Effector memory CD4-positive, alpha-beta T cell (primary cell): ENCODE measurements around the gene HMCN1.

Experiments
- DNase-seq, 3 donors: peaks; one replicate each; pipeline ENCODE4 v3.0.0-alpha.2; 2020
- H3K27ac ChIP-seq: 2 replicates; pipeline ENCODE4 v1.7.0; 2013; ENCODE audit warnings: mild to moderate bottlenecking, low read length, moderate library complexity; ENCODE audit not compliant: insufficient read depth, poor library complexity, severe bottlenecking
- H3K27me3 ChIP-seq: replicated peaks from 2 replicates; pipeline ENCODE4 v1.7.0; 2013; ENCODE audit warnings: mild to moderate bottlenecking, low read length; ENCODE audit not compliant: insufficient read depth, control insufficient read depth, poor library complexity, severe bottlenecking
- H3K36me3 ChIP-seq: 2 replicates; pipeline ENCODE4 v1.7.0; 2013; ENCODE audit warnings: mild to moderate bottlenecking, low read length, moderate library complexity; ENCODE audit not compliant: control insufficient read depth, insufficient read depth
- H3K4me1 ChIP-seq: 2 replicates; pipeline ENCODE4 v1.7.0; 2013; ENCODE audit warnings: low read length, mild to moderate bottlenecking; ENCODE audit not compliant: control insufficient read depth, insufficient read depth, poor library complexity, severe bottlenecking
- H3K4me3 ChIP-seq: 2 replicates; pipeline ENCODE4 v1.7.0; 2013; ENCODE audit warnings: low read length, low read depth, mild to moderate bottlenecking; ENCODE audit not compliant: insufficient read depth, poor library complexity, severe bottlenecking
- H3K9me3 ChIP-seq: 2 replicates; pipeline ENCODE4 v1.7.0; 2013; ENCODE audit warnings: mild to moderate bottlenecking, low read length, moderate library complexity; ENCODE audit not compliant: control insufficient read depth

The HMCN1 gene

DNA sequence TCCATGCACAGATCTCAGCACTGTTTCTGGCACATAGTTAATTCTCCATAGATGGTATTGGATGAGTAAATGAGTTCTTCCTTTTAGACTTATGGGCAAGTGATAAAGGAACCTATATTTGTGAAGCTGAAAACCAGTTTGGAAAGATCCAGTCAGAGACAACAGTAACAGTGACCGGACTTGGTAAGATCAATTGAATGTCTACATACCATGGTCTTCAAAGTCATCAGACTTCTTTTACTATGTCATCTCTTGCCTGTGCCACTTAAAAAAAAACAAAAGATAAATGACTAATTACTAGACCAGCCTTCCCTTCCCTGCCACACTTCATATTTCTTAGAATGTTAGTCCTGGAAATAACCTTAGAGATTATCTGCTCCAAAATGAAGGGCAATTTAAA lies 246.7 kb downstream of the HMCN1 start:
- H3K36me3 ChIP-seq: no peaks in the 10 kb centered on the region
- no peak overlapping the region for H3K27ac ChIP-seq
- H3K4me3 ChIP-seq: no peak overlapping the region
- DNase-seq: no peak
- no peaks in the 10 kb centered on the region for H3K27me3 ChIP-seq
- H3K9me3 ChIP-seq: no peaks in the 10 kb centered on the region
- no peaks in the 10 kb centered on the region for H3K4me1 ChIP-seq

DNA sequence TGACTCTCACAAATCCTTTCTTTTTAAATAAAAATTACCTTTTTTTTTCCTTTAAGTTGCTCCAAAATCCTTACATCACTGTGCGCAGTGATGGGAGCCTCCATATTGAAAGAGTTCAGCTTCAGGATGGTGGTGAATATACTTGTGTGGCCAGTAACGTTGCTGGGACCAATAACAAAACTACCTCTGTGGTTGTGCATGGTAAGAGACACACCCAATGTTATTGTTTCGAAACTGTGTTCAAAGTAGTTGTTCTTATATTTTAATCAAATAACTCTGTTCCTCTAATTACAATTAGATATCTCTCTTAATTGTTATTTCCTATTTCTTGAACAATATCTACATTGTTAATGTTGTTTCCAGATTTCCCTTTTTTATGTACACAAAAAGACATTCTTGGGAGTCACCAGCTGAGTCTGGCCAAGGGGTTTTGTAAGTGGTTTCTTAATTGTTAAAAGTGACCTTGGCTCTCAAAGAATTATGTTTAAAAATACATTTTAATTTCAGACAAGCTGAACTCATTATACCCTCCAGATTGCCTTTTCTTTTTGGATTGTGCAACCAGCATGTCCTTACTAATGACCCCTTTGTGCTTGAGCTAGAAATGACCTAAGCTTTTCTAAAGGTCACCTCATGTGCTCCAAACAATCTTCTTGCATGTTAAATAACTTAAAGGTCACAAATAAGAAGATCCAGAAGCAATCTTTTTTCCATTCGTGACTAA lies 250.1 kb downstream of the HMCN1 start:
- Histone ChIP-seq H3K9me3 (no peaks in the 10 kb centered on the region), H3K27me3 (no peaks in the 10 kb centered on the region), H3K4me3 (no peak overlapping the region), H3K36me3 (no peaks in the 10 kb centered on the region), H3K4me1 (no peaks in the 10 kb centered on the region), H3K27ac (no peak overlapping the region)
- no peak for DNase-seq

DNA sequence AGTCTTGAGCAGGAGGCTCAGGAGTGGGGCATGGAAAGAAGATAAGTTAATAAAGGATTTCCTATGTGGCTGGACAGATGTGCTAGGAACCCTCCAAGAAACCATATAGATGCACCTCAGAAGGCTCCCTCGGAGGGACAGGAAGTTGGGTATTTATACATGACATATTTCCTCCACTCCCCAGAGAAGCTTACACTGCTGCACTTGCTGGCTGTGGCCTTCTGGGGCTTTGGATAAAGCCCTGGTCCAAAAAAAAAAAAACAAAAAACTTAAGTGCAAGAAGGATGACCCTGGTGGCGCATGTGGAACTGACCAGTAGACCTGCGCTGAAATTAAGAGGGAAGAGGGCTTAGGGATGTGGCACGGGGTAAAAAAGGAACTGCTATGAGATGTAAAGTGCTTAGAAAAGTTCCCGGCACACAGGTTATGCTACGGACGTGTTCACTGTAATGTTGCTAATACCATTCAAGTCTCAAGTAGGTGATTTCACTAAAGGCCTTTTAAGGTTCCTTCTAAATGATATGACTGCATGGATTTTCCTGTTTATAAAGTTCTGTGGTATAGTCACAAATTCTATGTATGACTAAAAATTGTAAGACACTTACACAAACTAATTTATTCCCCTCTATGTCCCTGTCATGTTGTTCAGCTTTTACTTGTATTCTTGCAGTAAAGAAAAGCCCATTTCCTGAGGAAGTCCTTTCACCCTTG lies 253.6 kb downstream of the HMCN1 start:
- Histone ChIP-seq H3K4me3 (no peak overlapping the region), H3K36me3 (no peaks in the 10 kb centered on the region), H3K4me1 (no peaks in the 10 kb centered on the region), H3K9me3 (no peaks in the 10 kb centered on the region), H3K27ac (no peak overlapping the region), H3K27me3 (no peaks in the 10 kb centered on the region)
- no peak for DNase-seq

DNA sequence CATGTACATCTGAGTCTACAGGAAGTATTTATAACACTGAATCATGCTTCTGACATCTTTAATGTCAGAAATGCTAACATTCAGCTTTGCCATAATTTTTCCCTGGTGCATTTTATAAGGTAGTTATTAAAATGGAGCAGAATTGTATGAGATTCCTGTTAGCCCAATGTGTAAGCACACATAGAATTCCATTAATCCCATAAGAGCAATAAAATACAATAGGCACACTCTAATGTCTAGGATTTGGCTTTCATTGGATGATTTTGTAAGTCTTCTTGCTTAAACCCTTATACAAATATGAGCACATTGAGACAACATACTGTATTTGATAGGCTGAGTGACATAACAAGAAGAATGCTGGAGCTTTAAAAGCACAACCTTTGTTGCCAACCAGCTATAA lies 256.4 kb downstream of the HMCN1 start:
- Histone ChIP-seq H3K27ac (no peak overlapping the region), H3K4me3 (no peak overlapping the region), H3K27me3 (no peaks in the 10 kb centered on the region), H3K36me3 (no peaks in the 10 kb centered on the region), H3K4me1 (no peaks in the 10 kb centered on the region), H3K9me3 (no peaks in the 10 kb centered on the region)
- no peak for DNase-seq

DNA sequence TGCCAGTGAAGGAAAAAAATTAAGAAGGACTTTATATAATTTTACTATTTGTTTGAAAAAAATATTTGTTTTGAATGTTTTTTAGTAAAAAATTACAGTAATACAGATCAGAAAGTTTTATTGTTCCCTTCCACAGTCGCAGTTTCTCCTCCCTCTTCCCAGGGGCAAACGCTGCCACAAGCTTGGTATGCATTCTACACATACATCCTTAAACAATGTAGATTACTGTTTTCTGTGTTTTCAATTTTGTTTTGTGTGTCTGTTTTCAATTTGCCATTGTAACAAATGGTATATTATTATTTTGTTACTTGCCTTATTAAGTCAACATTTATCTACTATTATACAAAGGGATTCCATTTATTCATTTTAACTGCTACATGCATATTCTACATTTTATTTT lies 257.1 kb downstream of the HMCN1 start:
- H3K4me1 ChIP-seq: no peaks in the 10 kb centered on the region
- no peaks in the 10 kb centered on the region for H3K9me3 ChIP-seq
- no peaks in the 10 kb centered on the region for H3K27me3 ChIP-seq
- no peak overlapping the region for H3K4me3 ChIP-seq
- H3K36me3 ChIP-seq: no peaks in the 10 kb centered on the region
- H3K27ac ChIP-seq: no peak overlapping the region
- no peak for DNase-seq

DNA sequence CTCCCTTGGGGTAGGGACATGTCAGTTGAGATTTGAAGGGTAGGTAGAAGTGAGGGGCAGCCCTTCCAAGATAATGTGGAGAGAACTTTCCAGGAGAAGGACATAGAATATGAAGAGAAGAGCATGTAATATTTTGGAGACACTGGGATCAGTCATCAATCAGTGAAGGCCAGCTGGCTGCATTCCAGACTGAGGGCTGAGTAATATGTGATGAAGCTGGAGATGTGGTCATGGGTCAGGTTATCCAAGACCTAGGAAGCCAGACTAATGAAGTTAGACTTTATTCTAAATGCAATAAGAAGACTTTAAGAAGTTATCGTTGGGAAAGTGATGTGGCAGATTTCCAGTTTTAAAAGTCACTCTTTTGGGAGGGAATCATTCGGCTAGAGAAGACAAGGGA lies 262.0 kb downstream of the HMCN1 start:
- Histone ChIP-seq H3K27ac (no peak overlapping the region), H3K4me3 (no peak overlapping the region), H3K27me3 (no peaks in the 10 kb centered on the region), H3K9me3 (no peaks in the 10 kb centered on the region), H3K4me1 (no peaks in the 10 kb centered on the region), H3K36me3 (no peaks in the 10 kb centered on the region)
- DNase-seq: no peak

DNA sequence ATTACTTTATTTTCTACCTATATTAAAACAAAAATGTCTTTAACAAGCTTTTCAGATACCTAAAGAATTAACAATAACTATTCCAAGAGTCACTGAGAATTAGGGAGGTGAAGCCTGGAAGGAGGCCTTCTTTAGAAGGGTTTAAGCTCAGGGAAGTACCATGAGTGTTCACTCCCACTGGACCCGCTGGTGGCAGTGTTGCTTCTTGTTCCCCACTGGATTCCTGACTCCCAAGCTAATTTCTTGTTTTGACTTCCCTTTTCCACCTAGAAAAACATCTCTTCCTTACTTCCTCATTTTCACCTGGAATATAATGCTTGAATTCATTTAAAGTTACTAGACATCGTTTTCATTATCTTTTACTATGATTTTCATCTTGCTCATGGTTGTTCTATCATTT lies 264.2 kb downstream of the HMCN1 start:
- H3K27ac ChIP-seq: no peak overlapping the region
- H3K9me3 ChIP-seq: no peaks in the 10 kb centered on the region
- H3K4me1 ChIP-seq: no peaks in the 10 kb centered on the region
- no peak overlapping the region for H3K4me3 ChIP-seq
- no peak for DNase-seq
- H3K27me3 ChIP-seq: no peaks in the 10 kb centered on the region
- no peaks in the 10 kb centered on the region for H3K36me3 ChIP-seq

DNA sequence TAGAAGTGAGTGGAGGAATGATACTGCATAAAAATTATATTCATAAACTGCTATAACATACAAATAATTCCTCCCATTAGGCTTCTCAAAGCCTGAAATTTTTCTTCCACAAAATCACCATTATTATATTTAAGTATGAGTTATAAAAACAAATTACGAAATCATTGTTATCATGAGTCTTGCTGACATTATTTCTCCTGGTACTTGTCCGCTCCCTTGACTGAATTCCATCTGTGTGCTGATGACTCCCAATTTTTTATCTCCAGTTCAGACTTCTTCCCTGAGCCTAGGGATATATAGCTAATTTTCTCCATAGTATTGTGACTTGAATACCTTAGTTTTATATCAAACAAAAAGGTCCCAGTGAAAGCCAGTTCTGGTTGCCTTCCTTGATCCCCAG lies 268.2 kb downstream of the HMCN1 start:
- H3K4me3 ChIP-seq: no peak overlapping the region
- H3K36me3 ChIP-seq: no peaks in the 10 kb centered on the region
- no peak for DNase-seq
- H3K9me3 ChIP-seq: no peaks in the 10 kb centered on the region
- H3K27ac ChIP-seq: no peak overlapping the region
- H3K4me1 ChIP-seq: no peaks in the 10 kb centered on the region
- H3K27me3 ChIP-seq: no peaks in the 10 kb centered on the region

DNA sequence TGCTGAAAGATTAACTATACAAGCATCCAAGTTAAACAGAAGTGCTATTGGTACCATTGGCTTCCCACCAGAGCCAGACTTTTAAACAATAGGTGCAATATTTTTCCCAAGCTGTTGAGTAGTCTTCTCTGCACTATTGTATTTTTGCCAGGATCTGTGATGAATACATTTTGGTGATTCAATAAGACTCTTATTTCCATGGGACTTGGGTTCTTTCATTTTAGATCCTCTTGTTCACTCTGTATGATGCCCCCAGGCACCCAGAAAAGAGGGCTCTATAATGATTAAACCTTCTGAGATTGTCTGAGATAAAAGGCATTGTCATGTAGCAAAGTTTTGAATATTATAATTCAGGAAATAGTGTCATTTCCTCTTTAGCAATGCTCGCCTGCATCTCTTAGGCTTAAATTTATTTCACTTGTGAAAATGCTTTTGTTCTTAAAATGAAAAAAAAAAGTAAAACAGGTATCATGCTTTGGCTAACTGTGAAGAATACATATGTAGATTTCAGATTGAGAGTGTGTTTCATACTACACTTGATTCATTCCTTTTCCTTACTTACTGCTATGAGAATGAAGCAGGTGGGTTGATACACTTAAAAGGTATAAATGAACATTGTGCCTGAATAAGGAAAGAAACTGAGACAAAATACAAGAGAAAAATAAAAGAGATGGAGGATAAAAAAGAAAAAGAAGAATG lies 275.0 kb downstream of the HMCN1 start:
- no peak overlapping the region for H3K4me3 ChIP-seq
- no peaks in the 10 kb centered on the region for H3K4me1 ChIP-seq
- no peaks in the 10 kb centered on the region for H3K27me3 ChIP-seq
- H3K27ac ChIP-seq: no peak overlapping the region
- no peaks in the 10 kb centered on the region for H3K36me3 ChIP-seq
- DNase-seq: no peak
- H3K9me3 ChIP-seq: no peaks in the 10 kb centered on the region

DNA sequence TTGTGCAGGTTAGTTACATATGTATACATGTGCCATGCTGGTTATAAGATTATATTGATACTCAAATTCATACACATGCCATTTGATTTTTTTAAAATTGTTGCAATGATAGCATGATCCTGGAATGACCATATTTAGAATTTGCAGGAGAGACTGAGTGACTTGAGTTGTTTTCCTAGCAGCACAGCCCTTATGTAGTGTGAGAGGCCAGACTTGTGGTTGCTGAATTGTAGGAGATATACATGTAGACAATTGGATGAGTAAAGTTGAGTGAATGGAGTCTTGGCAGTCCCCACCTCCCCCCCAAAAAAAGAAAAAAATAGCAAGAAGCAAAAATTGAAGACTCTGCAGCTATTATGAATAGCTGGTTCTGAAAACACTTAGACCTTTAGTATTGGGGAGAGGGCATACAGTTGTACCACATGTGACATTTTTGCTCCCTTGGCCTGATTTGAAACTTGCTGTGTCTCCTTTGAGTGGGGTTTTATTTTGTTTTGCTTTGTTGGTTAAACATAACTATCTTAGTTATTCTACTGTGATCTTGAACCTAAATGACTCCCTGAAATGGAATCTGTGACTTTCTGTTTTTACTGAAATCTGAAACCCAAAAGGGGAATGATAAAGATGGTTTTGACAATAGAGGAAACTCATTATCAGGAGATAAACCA lies 280.3 kb downstream of the HMCN1 start:
- Histone ChIP-seq H3K4me3 (no peak overlapping the region), H3K27ac (no peak overlapping the region), H3K27me3 (no peaks in the 10 kb centered on the region), H3K36me3 (no peaks in the 10 kb centered on the region), H3K4me1 (no peaks in the 10 kb centered on the region), H3K9me3 (no peaks in the 10 kb centered on the region)
- no peak for DNase-seq
